Caco-2 (cell line): ENCODE measurements around the gene ZNHIT2. TPM values are rescaled to one million over a fixed set of nuclear protein-coding genes. Genes with fewer than 3 reads are reported as not detected.

ENCODE experiments used
- BruUV-seq: library from RNA; stranded (reverse); fragments of 400-500 nt; replicated peaks from 2 replicates; lab custom pipeline; 2021; lab: Mats Ljungman, UMichigan
- CTCF ChIA-PET: fragments of 300-600 bp; sonication (Branson Sonifier 250); formaldehyde crosslinking; loops from one replicate; lab custom pipeline; 2022; ENCODE audit warnings: antibody characterized with exemption; lab: Charles Lee
- POLR2A ChIA-PET: fragments of 300-600 bp; sonication (Branson Sonifier 250); formaldehyde crosslinking; loops from one replicate; lab custom pipeline; 2022; ENCODE audit warnings: antibody characterized with exemption; lab: Charles Lee
- DNase-seq, 2 experiments: peaks; one replicate each; pipeline versions ENCODE4 v3.0.0 to v3.0.0-alpha.2; 2020 to 2022
- H3K27me3 ChIP-seq: replicated peaks from 2 replicates; pipeline ENCODE4 v1.6.0; 2011; ENCODE audit warnings: low read length; ENCODE audit not compliant: control insufficient read depth, insufficient read depth
- H3K36me3 ChIP-seq: 2 replicates; pipeline ENCODE4 v1.5.1; 2011; ENCODE audit warnings: low read length; ENCODE audit not compliant: control insufficient read depth, insufficient read depth
- H3K4me1 ChIP-seq: fragments of 250-450 bp; sonication (Bioruptor Pico); 2 replicates; pipeline ENCODE4 v1.5.1; 2020; ENCODE audit warnings: mild to moderate bottlenecking
- H3K4me3 ChIP-seq: 2 replicates; pipeline ENCODE4 v1.5.1; 2011; ENCODE audit warnings: low read depth, mild to moderate bottlenecking, control low read depth, low read length
- H3K9me3 ChIP-seq: fragments of 250-450 bp; sonication (Bioruptor Pico); 2 replicates; pipeline ENCODE4 v1.5.1; 2020; ENCODE audit warnings: mild to moderate bottlenecking, moderate library complexity
- H3K27ac Mint-ChIP-seq: one replicate; pipeline ENCODE4 v1.8.0; 2022; ENCODE audit warnings: mixed read lengths; ENCODE audit not compliant: unreplicated experiment
- H3K27me3 Mint-ChIP-seq: one replicate; pipeline ENCODE4 v1.8.0; 2022; ENCODE audit warnings: mixed read lengths; ENCODE audit not compliant: insufficient read depth, unreplicated experiment
- H3K36me3 Mint-ChIP-seq: one replicate; pipeline ENCODE4 v1.8.0; 2022; ENCODE audit warnings: mild to moderate bottlenecking, mixed read lengths; ENCODE audit not compliant: insufficient read depth, unreplicated experiment
- H3K4me1 Mint-ChIP-seq: one replicate; pipeline ENCODE4 v1.8.0; 2022; ENCODE audit warnings: low read depth, mixed read lengths; ENCODE audit not compliant: unreplicated experiment
- H3K4me3 Mint-ChIP-seq: one replicate; pipeline ENCODE4 v1.8.0; 2022; ENCODE audit warnings: mild to moderate bottlenecking, moderate library complexity, mixed read lengths; ENCODE audit not compliant: unreplicated experiment
- H3K9me3 Mint-ChIP-seq: one replicate; pipeline ENCODE4 v1.8.0; 2022; ENCODE audit warnings: mixed read lengths; ENCODE audit not compliant: unreplicated experiment
- intact Hi-C: fragments of 100-400 bp; cut with micrococcal nuclease; formaldehyde crosslinking; loops from one replicate; pipeline ENCODE4 v1.10.0; 2022; ENCODE audit not compliant: unreplicated experiment
- total RNA-seq: library from RNA; stranded (reverse); gene quantifications from 2 replicates; pipeline ENCODE4 v1.2.3, GENCODE V29; 2022
- TF ChIP-seq, protein P1 (sequence below), 2 experiments: fragments of 200-600 bp in 1 of 2; IDR thresholded peaks; 1 replicate in 1 of 2; 2 replicates in 1 of 2; pipeline versions ENCODE4 v1.5.1 to v1.8.0; 2011 to 2022; ENCODE audit warnings: antibody characterized with exemption in 1 of 2, control low read depth in 1 of 2, inconsistent platforms in 1 of 2, low read depth in 1 of 2, low read length in 1 of 2, mild to moderate bottlenecking in 1 of 2, moderate library complexity in 1 of 2; ENCODE audit not compliant: insufficient read depth in 1 of 2, severe bottlenecking in 1 of 2, unreplicated experiment in 1 of 2

Gene ZNHIT2
- total RNA-seq, 1 experiment from 2014 or later: 14.7 TPM

- H3K9me3 ChIP-seq: peaks cover 11% of the 10 kb centered on the region; the same call in 1 of the 2 replicates
- DNase-seq: peak in 1 of 2 experiments; percentile 11
- BruUV-seq: no TSS peak
- no peaks in the 10 kb centered on the region; the same call in none of the 2 replicates for H3K27me3 ChIP-seq
- intact Hi-C loops: no loop called here
- no peaks in the 10 kb centered on the region for H3K4me1 Mint-ChIP-seq
- H3K9me3 Mint-ChIP-seq: no peaks in the 10 kb centered on the region
- POLR2A ChIA-PET: no interaction called here
- H3K4me3 Mint-ChIP-seq: no peak overlapping the region
- H3K27me3 Mint-ChIP-seq: no peaks in the 10 kb centered on the region
- TF ChIP-seq, protein P1, sequence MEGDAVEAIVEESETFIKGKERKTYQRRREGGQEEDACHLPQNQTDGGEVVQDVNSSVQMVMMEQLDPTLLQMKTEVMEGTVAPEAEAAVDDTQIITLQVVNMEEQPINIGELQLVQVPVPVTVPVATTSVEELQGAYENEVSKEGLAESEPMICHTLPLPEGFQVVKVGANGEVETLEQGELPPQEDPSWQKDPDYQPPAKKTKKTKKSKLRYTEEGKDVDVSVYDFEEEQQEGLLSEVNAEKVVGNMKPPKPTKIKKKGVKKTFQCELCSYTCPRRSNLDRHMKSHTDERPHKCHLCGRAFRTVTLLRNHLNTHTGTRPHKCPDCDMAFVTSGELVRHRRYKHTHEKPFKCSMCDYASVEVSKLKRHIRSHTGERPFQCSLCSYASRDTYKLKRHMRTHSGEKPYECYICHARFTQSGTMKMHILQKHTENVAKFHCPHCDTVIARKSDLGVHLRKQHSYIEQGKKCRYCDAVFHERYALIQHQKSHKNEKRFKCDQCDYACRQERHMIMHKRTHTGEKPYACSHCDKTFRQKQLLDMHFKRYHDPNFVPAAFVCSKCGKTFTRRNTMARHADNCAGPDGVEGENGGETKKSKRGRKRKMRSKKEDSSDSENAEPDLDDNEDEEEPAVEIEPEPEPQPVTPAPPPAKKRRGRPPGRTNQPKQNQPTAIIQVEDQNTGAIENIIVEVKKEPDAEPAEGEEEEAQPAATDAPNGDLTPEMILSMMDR (IDR thresholded peaks at IDR 0.05; ENCODE audit: insufficient read depth in 1 of 2, low read depth in 1 of 2, low read length in 1 of 2, severe bottlenecking in 1 of 2, unreplicated experiment in 1 of 2): no peak
- H3K4me1 ChIP-seq: no peaks in the 10 kb centered on the region
- H3K27ac Mint-ChIP-seq: no peak overlapping the region
- H3K4me3 ChIP-seq: no peak overlapping the region
- no peaks in the 10 kb centered on the region for H3K36me3 Mint-ChIP-seq
- CTCF ChIA-PET: interaction anchor here (0.6 to 1.6 kb wide), 2 partner anchors 12 to 15 kb away, joined by 4 to 5 read pairs; no protein-coding TSS in a partner anchor
- H3K36me3 ChIP-seq: no peaks in the 10 kb centered on the region
Measured at GRCh38 chr11:65147352-65148075, 30.0 kb upstream of the ZNHIT2 start.

- intact Hi-C loops: no loop called here
- POLR2A ChIA-PET: no interaction called here
- no peak overlapping the region for H3K4me3 ChIP-seq
Measured at GRCh38 chr11:65141896-65142494, 24.5 kb upstream of the ZNHIT2 start.

DNA sequence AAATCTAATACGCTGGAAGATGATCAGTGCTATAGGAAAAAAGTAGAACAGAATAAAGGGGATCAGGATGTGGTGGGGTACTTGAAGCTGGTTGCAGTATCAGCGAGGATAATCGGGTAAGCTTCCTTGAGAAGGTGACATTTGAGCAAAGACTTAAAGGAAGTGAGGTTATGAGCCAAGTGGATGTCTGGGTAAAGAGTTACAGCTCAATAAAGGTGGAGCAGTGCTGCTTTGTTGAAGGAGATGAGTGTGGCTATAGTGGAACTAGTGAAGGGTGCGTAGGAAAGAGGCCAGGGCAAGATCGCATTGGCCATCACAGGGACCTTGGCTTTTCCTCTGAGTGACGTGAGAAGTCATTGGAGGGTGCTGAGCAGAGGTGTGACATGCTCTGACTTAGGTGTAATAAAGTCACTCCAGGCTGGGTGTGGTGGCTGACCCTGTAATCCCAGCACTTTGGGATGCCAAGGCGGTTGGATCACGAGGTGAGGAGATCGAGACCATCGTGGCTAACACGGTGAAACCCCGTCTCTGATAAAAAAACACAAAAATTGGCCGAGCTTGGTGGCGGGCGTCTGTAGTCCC is 19.1 kb upstream of the ZNHIT2 start:
- intact Hi-C loops: no loop called here
- no TSS peak for BruUV-seq
- H3K27me3 ChIP-seq: no peaks in the 10 kb centered on the region
- peak in 1 of 2 experiments; percentile 10 for DNase-seq
- Mint-ChIP-seq H3K27ac (peak overlapping the region; percentile 100), H3K4me1 (peaks cover 8% of the 10 kb centered on the region), H3K4me3 (no peak overlapping the region), H3K27me3 (no peaks in the 10 kb centered on the region), H3K36me3 (peaks cover 32% of the 10 kb centered on the region), H3K9me3 (no peaks in the 10 kb centered on the region)
- TF ChIP-seq, protein P1 (IDR thresholded peaks at IDR 0.05; ENCODE audit: insufficient read depth in 1 of 2, low read depth in 1 of 2, low read length in 1 of 2, severe bottlenecking in 1 of 2, unreplicated experiment in 1 of 2): no peak
- H3K36me3 ChIP-seq: 0 out of 2 replicates have a peak, but pooled peaks cover 1% of the 10 kb centered on the region
- H3K4me3 ChIP-seq: no peak overlapping the region
- no peaks in the 10 kb centered on the region for H3K9me3 ChIP-seq
- ChIA-PET POLR2A (no interaction called here), CTCF (interaction anchor here (1.9 kb wide), 1 partner anchor 19 kb away, joined by 9 read pairs; the partner anchor contains the start of gene ZNHIT2)
- H3K4me1 ChIP-seq: 0 out of 2 replicates have a peak, but pooled peaks cover 5% of the 10 kb centered on the region

More at GRCh38 chr11:65141896-65142494, 24.5 kb upstream of the ZNHIT2 start:
- no peaks in the 10 kb centered on the region for H3K36me3 Mint-ChIP-seq
- no peaks in the 10 kb centered on the region for H3K9me3 Mint-ChIP-seq
- CTCF ChIA-PET: no interaction called here
- Histone ChIP-seq H3K4me1 (no peaks in the 10 kb centered on the region), H3K36me3 (no peaks in the 10 kb centered on the region), H3K27me3 (no peaks in the 10 kb centered on the region; the same call in 1 of the 2 replicates), H3K9me3 (peaks cover 1% of the 10 kb centered on the region; the same call in 1 of the 2 replicates)
- TF ChIP-seq, protein P1 (IDR thresholded peaks at IDR 0.05; ENCODE audit: insufficient read depth in 1 of 2, low read depth in 1 of 2, low read length in 1 of 2, severe bottlenecking in 1 of 2, unreplicated experiment in 1 of 2): no peak
- no peaks in the 10 kb centered on the region for H3K4me1 Mint-ChIP-seq
- no peak overlapping the region for H3K4me3 Mint-ChIP-seq
- BruUV-seq: no TSS peak
- H3K27me3 Mint-ChIP-seq: no peaks in the 10 kb centered on the region
- no peak overlapping the region for H3K27ac Mint-ChIP-seq
- DNase-seq: peak in 1 of 2 experiments; percentile 26
